GM12864 (cell line): ENCODE measurements around the gene IFIT5.
"Not testable (repeated sequence)": the region's sequence is repeated elsewhere in the genome, so short reads cannot be mapped to it uniquely, and the experiment has no call there.

Source experiments
- DNase-seq: peaks from one replicate; pipeline ENCODE4 v3.0.0-alpha.2; 2011; ENCODE audit warnings: low read depth
- H3K4me3 ChIP-seq: 2 replicates; pipeline ENCODE4 v1.5.1; 2011; ENCODE audit warnings: mild to moderate bottlenecking, low read depth, low read length, control low read depth
- TF ChIP-seq, protein P1 (sequence below): IDR thresholded peaks from 2 replicates; pipeline ENCODE4 v1.5.1; 2011; ENCODE audit warnings: low read depth, mild to moderate bottlenecking, moderate library complexity, low read length, control low read depth, inconsistent platforms; ENCODE audit errors: missing control alignments

The IFIT5 gene

DNA sequence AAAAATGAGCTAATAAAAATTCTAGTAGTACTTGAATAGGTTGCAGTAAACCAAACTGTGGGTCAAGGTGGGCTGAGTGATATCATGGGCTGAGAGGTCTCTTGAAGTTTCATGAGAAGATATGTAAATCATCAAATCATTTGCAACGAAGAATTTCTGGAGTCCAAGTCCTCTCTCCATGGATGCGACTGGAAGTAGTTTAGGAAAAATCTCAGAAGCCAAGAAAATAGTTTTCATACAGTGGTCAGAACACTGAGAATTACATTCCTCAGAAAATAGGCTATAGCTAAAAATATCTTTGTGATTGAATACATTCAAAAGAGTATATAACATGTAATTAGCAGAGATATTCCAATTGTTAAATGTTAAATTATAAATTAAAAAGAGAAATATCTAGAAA, 25.6 kb upstream of the IFIT5 start:
- no peak overlapping the region for H3K4me3 ChIP-seq
- TF ChIP-seq, protein P1, sequence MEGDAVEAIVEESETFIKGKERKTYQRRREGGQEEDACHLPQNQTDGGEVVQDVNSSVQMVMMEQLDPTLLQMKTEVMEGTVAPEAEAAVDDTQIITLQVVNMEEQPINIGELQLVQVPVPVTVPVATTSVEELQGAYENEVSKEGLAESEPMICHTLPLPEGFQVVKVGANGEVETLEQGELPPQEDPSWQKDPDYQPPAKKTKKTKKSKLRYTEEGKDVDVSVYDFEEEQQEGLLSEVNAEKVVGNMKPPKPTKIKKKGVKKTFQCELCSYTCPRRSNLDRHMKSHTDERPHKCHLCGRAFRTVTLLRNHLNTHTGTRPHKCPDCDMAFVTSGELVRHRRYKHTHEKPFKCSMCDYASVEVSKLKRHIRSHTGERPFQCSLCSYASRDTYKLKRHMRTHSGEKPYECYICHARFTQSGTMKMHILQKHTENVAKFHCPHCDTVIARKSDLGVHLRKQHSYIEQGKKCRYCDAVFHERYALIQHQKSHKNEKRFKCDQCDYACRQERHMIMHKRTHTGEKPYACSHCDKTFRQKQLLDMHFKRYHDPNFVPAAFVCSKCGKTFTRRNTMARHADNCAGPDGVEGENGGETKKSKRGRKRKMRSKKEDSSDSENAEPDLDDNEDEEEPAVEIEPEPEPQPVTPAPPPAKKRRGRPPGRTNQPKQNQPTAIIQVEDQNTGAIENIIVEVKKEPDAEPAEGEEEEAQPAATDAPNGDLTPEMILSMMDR = no peak
- no peak for DNase-seq

DNA sequence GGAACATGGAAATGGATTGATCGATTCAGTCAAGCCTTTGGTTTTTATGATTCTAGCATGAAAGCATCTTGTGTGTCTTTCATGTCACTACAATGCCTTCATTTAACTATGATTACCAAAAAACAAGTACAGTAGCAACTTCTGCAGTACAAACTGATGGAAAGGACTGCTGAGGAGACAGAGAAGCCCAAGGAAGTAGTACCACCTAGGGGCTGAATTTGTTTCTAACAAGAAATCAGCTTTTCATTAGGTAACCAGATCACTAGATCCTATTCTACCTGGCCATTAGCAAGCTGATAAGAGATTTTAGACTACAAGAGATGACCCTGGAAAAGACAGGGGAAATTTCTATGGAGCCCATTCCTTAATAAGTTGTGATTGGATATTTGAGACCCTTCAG, 25.1 kb upstream of the IFIT5 start:
- TF ChIP-seq, protein P1 = peak; percentile 33
- no peak overlapping the region for H3K4me3 ChIP-seq
- no peak for DNase-seq

DNA sequence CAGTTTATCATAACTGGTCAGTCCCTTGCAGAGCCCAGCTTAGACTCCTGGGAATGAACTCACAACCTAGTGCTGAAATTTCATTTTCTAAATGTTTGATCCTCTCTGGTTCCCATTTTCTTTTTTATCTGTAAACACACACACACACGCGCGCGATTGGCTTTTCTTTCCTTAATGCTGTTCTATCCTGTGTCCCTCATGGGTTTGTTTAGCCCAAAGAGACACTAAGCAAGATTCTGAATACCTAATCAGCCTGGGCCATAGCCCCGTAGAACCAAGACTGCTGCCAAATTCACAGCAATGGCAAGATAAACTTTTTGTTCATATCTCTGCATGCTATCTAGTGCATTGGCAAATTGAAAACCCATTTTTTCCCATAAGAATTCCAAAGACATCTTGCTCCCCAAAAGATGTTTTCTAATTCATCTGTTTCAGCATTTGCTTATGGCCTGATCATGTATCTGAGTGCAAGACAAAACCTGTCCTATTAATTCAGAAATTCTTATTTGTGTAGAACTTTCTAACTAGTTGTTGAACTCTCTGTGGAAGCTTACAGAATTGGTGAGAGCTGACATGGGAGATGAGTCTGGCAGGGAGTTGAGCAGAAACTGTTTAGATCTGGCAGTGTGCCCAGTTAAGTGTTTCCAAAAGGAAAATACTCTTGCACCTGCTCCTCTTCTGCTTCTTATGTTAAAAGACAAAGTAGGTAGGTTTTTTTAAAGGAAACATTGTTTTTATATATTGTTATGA, 23.7 kb upstream of the IFIT5 start:
- DNase-seq = no peak
- TF ChIP-seq, protein P1 = no peak
- no peak overlapping the region for H3K4me3 ChIP-seq

DNA sequence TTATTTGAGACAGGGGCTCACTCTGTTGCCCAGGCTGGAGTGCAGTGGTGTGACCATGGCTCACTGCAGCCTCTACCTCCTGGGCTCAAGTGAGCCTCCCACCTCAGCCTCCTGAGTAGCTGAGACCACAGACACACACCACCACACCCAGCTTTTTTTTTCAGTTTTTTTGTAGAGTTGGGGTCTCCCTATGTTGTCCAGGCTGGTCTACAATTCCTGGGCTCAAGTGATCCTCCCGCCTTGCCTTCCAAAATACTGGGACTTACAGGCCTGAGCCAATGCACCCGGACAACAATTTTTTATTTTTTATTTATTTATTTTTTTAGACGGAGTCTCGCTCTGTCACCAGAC, 23.2 kb upstream of the IFIT5 start:
- H3K4me3 ChIP-seq, DNase-seq: not testable (repeated sequence)

DNA sequence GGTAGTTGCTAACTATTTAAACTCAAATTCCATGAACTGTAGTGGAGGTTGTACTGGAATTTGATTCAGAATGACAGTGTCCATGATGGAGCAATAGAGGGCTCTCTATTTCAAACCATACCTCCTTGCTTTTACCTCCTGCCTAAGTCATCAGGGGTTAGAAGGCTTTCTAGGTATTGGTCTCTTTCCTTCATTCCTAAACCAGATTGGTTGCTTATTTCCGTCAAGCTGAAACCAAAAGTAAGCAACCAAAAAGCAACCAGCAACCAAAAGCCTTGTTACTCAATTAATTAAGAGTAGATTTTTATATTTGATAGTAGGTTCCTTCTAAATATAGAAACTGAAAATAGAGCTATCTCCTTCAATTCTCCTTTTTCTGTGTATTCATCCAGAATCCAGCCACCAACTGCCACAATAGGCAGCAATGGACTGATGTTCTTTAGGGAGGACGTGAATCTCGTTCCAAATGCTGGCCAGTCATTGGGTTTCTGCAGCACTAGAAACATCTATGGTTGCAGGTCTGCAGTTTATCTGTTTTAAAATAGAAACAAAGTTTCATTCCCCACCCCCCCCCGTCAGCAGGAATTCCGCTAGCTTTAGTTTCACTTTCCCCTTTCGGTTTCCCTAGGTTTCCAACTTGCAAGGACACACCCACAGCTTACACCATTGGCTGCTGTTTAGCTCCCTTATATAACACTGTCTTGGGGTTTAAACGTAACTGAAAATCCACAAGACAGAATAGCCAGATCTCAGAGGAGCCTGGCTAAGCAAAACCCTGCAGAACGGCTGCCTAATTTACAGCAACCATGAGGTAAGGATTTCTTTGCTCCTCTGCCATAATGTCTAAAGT, 22.2 kb upstream of the IFIT5 start, which contains the start of gene IFIT1:
TSS of gene IFIT1 (plus strand) at position 717 of the 850 bp plus-strand sequence. CDS start at position 807, 90 bp downstream.
- TF ChIP-seq, protein P1 = no peak
- DNase-seq = peak; percentile 91
- peak within 1 kb of the TSS; percentile 43 for H3K4me3 ChIP-seq

DNA sequence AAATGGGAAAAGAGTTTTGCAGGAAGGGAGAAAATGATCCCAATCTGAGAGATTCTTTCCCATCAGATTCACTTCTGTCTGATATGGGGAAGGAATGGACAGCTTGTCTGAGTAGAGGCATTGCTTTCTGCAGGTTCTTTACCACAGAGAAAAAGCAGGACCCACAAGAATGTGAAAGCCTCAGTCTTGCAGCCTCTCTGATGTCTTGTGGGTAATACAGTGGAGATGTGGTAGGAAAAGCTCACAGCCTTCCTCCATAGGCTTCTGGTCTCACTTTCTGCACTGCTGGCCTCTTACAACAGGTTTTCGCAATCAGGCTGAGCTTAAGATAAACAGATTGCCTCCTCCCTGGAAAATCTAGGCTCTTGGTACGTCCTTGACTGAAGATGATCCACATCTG, 21.4 kb upstream of the IFIT5 start:
- TF ChIP-seq, protein P1 = no peak
- peak overlapping the region; percentile 43 for H3K4me3 ChIP-seq

DNA sequence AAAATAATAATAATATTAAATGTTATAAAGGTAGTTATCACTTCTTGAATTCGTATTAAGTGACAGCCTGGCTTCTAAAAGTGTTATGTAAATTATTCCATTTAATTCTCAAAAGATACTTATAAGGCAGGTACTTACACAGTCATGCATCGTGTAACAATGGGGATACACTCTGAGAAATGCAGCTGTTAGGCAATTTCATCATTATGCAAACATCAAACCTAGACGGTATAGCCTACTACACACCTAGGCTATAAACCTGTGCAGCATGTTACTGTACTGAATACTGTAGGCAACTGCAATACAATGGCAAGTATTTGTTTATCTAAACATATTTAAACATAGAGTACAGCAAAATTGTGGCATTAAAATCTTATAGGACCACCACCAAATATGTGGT, 20.5 kb upstream of the IFIT5 start:
- no peak for DNase-seq
- TF ChIP-seq, protein P1 = no peak
- no peak overlapping the region; the same call in 1 of the 2 replicates for H3K4me3 ChIP-seq

More for the DNA sequence above, 21.4 kb upstream of the IFIT5 start:
- peak; percentile 39 for DNase-seq
